MM.1S (cell line): ENCODE data around the gene ZNF415.

Source experiments
- DNase-seq: peaks from one replicate; pipeline ENCODE4 v3.0.0-alpha.2; 2015
- H2AFZ ChIP-seq: fragments of 300-600 bp; sonication (generic); 2 replicates; pipeline ENCODE4 v1.6.0; 2016; ENCODE audit warnings: antibody characterized with exemption, low read length
- H3F3A ChIP-seq: fragments of 300-600 bp; sonication (generic); 2 replicates; pipeline ENCODE4 v1.6.1; 2016; ENCODE audit warnings: mild to moderate bottlenecking, antibody characterized with exemption, low read length, moderate library complexity, mixed read lengths; ENCODE audit not compliant: insufficient read depth
- H3K27ac ChIP-seq: fragments of 300-600 bp; sonication (generic); 2 replicates; pipeline ENCODE4 v1.5.1; 2016; ENCODE audit warnings: mild to moderate bottlenecking, low read length
- H3K27me3 ChIP-seq: fragments of 300-600 bp; sonication (generic); replicated peaks from 2 replicates; pipeline ENCODE4 v1.6.0; 2016; ENCODE audit warnings: low read length; ENCODE audit not compliant: insufficient read depth
- H3K36me3 ChIP-seq: fragments of 300-600 bp; sonication (generic); replicated peaks from 2 replicates; pipeline ENCODE4 v1.6.1; 2016; ENCODE audit warnings: mild to moderate bottlenecking, low read length, mixed read lengths; ENCODE audit not compliant: insufficient read depth
- H3K4me1 ChIP-seq: fragments of 300-600 bp; sonication (generic); 2 replicates; pipeline ENCODE4 v1.6.1; 2016; ENCODE audit warnings: low read length, mixed read lengths
- H3K4me2 ChIP-seq: fragments of 300-600 bp; sonication (generic); 2 replicates; pipeline ENCODE4 v1.6.0; 2016; ENCODE audit warnings: low read depth, low read length
- H3K4me3 ChIP-seq: fragments of 300-600 bp; sonication (generic); 2 replicates; pipeline ENCODE4 v1.5.1; 2016; ENCODE audit warnings: low read length, mixed read lengths
- H3K79me2 ChIP-seq: fragments of 300-600 bp; sonication (generic); 2 replicates; pipeline ENCODE4 v1.6.1; 2016; ENCODE audit warnings: mixed run types, low read length, mixed read lengths
- H3K9ac ChIP-seq: fragments of 300-600 bp; sonication (generic); 2 replicates; pipeline ENCODE4 v1.6.1; 2016; ENCODE audit warnings: low read length, mixed read lengths
- H3K9me2 ChIP-seq: fragments of 300-600 bp; sonication (generic); replicated peaks from 2 replicates; pipeline ENCODE4 v1.6.1; 2016; ENCODE audit warnings: mild to moderate bottlenecking, low read length, mixed read lengths; ENCODE audit not compliant: insufficient read depth
- H3K9me3 ChIP-seq: fragments of 300-600 bp; sonication (generic); replicated peaks from 2 replicates; pipeline ENCODE4 v1.6.1; 2016; ENCODE audit warnings: mild to moderate bottlenecking, low read length, mixed read lengths; ENCODE audit not compliant: insufficient read depth
- H4K20me1 ChIP-seq: fragments of 300-600 bp; sonication (generic); 2 replicates; pipeline ENCODE4 v1.6.1; 2016; ENCODE audit warnings: mild to moderate bottlenecking, low read length, moderate library complexity, mixed read lengths; ENCODE audit not compliant: insufficient read depth
- EZH2 ChIP-seq: fragments of 300-600 bp; sonication (generic); optimal IDR thresholded peaks from 2 replicates; pipeline ENCODE3; 2017; ENCODE audit warnings: low read depth, mild to moderate bottlenecking, antibody characterized with exemption, low read length, mixed read lengths
- EZH2phosphoT487 ChIP-seq: fragments of 300-600 bp; sonication (generic); IDR thresholded peaks from 2 replicates; pipeline ENCODE4 v1.6.1; 2018; ENCODE audit warnings: antibody characterized with exemption, low read length
- TF ChIP-seq, protein P1 (sequence below): fragments of 300-600 bp; sonication (generic); IDR thresholded peaks from 2 replicates; pipeline ENCODE4 v1.5.1; 2016; ENCODE audit warnings: antibody characterized with exemption, low read length, mixed read lengths

Gene ZNF415

DNA sequence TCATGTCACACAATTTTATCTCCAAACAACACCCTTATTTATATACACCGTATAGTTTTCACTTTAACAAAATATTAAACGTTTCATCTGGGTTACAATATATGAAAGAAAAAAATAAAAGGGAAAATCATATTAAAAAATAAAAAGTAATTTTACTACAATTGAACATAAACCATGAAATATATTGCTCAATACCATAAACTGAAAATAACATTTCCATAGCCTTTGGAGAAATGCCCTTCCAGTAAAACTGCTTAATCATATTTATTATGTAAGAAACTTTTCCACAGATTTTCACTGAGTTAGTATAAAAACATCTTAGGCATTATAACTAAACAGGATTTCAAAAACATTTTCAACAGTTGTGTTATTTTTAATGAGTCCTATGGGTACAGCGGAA lies 27.6 kb upstream of the ZNF415 start:
- H3K4me2 ChIP-seq, result no peak overlapping the region
- H3K4me1 ChIP-seq, result no peaks in the 10 kb centered on the region
- no peak overlapping the region for H3K27ac ChIP-seq
- no peak overlapping the region for H2AFZ ChIP-seq
- no peak for DNase-seq
- H3K9ac ChIP-seq, result no peak overlapping the region
- no peaks in the 10 kb centered on the region for H3F3A ChIP-seq
- H4K20me1 ChIP-seq, result no peaks in the 10 kb centered on the region
- no peak overlapping the region for H3K4me3 ChIP-seq
- TF ChIP-seq, protein P1, sequence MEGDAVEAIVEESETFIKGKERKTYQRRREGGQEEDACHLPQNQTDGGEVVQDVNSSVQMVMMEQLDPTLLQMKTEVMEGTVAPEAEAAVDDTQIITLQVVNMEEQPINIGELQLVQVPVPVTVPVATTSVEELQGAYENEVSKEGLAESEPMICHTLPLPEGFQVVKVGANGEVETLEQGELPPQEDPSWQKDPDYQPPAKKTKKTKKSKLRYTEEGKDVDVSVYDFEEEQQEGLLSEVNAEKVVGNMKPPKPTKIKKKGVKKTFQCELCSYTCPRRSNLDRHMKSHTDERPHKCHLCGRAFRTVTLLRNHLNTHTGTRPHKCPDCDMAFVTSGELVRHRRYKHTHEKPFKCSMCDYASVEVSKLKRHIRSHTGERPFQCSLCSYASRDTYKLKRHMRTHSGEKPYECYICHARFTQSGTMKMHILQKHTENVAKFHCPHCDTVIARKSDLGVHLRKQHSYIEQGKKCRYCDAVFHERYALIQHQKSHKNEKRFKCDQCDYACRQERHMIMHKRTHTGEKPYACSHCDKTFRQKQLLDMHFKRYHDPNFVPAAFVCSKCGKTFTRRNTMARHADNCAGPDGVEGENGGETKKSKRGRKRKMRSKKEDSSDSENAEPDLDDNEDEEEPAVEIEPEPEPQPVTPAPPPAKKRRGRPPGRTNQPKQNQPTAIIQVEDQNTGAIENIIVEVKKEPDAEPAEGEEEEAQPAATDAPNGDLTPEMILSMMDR, result no peak
- no peaks in the 10 kb centered on the region for H3K9me3 ChIP-seq
- H3K9me2 ChIP-seq, result no peaks in the 10 kb centered on the region
- H3K79me2 ChIP-seq, result no peaks in the 10 kb centered on the region
- H3K36me3 ChIP-seq, result no peaks in the 10 kb centered on the region
- H3K27me3 ChIP-seq, result no peaks in the 10 kb centered on the region

DNA sequence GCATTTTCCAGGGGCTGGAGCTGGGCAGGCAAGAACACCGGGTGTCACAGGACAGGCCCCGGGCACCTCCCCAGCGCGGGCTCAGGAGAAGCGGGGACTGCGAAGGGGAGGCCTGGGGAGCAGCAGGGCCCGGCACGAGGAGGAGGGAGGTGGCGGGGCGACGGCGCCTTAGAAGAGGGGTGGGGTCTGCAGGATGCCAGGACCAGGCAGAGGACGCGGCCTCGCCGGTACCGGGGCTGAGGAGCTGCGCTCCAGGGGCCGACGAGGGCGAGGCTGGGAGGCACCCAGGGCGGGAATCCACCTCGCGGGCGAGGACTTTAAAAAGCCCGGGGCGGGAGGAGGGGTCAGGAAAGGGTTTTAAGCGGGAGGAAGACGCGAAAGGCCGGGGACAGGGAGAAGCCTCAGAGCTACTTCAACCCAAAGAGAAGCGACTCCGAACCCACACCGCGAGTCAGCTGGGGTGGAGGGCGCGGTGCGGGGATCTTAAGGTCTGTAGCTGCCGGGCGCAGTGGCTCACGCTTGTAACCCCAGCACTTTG lies 25.5 kb upstream of the ZNF415 start:
- H3K36me3 ChIP-seq, result no peaks in the 10 kb centered on the region
- no peak for TF ChIP-seq EZH2
- TF ChIP-seq, protein P1, result no peak
- no peak for TF ChIP-seq EZH2phosphoT487
- H3K79me2 ChIP-seq, result no peaks in the 10 kb centered on the region
- no peak overlapping the region for H3K4me2 ChIP-seq
- H3K9ac ChIP-seq, result no peak overlapping the region
- no peak overlapping the region for H3K27ac ChIP-seq
- no peaks in the 10 kb centered on the region for H3K9me2 ChIP-seq
- H3K4me1 ChIP-seq, result no peaks in the 10 kb centered on the region
- no peak overlapping the region for H3K4me3 ChIP-seq
- H2AFZ ChIP-seq, result no peak overlapping the region
- H3F3A ChIP-seq, result no peaks in the 10 kb centered on the region
- H3K9me3 ChIP-seq, result no peaks in the 10 kb centered on the region
- no peak for DNase-seq
- H4K20me1 ChIP-seq, result no peaks in the 10 kb centered on the region
- no peaks in the 10 kb centered on the region for H3K27me3 ChIP-seq

DNA sequence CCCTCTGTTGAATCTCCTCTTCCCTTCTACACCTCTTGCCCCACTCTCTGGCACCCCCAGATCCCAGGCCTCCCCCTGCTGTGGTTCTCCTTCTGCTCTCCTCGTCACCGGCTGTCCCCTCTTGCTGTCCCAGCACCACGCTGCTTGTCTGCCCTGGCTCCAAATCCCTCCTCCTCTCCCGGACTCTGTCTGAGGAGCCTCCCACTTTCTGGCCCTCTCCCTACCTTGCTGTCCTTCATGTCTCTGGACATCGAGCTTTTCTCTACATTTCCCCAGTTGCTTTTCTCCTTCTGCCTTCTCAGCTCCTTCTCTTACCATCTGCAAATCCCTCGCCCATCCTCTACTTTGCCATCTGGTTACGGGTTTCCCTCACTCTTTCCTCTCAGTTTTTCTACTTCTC lies 24.9 kb upstream of the ZNF415 start:
- Histone ChIP-seq H3K27ac (no peak overlapping the region), H3K9ac (no peak overlapping the region), H3F3A (no peaks in the 10 kb centered on the region), H3K4me1 (no peaks in the 10 kb centered on the region), H3K4me2 (no peak overlapping the region), H3K9me2 (no peaks in the 10 kb centered on the region), H3K4me3 (no peak overlapping the region), H4K20me1 (no peaks in the 10 kb centered on the region), H3K9me3 (no peaks in the 10 kb centered on the region), H3K27me3 (no peaks in the 10 kb centered on the region), H3K79me2 (no peaks in the 10 kb centered on the region), H2AFZ (no peak overlapping the region), H3K36me3 (no peaks in the 10 kb centered on the region)
- DNase-seq, result no peak
- TF ChIP-seq EZH2 (no peak), EZH2phosphoT487 (no peak)
- TF ChIP-seq, protein P1, result no peak

DNA sequence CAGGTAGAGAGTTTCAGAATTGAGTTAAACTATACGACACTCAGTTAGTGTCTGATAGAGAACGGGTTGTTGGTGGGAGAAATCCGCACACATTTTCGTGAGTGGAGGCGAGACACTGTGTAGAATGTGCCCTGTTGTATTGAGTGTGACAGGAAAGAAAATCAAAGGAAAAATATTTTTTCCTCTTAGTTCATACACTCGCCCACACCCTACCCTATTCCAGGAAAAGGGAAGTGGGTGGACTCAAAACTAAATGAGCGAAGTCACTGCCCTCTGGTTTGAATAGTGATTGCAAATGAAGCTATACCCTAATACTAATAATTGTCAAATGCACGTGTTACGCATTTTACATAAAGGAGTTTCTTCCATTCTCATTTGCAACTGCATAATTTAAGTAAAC lies 24.1 kb upstream of the ZNF415 start:
- DNase-seq, result no peak
- Histone ChIP-seq H3K4me1 (no peaks in the 10 kb centered on the region), H3K27ac (no peak overlapping the region), H3K4me2 (no peak overlapping the region), H3K27me3 (no peaks in the 10 kb centered on the region), H3K4me3 (no peak overlapping the region), H3K9ac (no peak overlapping the region), H3K79me2 (no peaks in the 10 kb centered on the region), H4K20me1 (no peaks in the 10 kb centered on the region), H3K9me3 (no peaks in the 10 kb centered on the region), H2AFZ (no peak overlapping the region), H3K9me2 (no peaks in the 10 kb centered on the region), H3K36me3 (no peaks in the 10 kb centered on the region), H3F3A (no peaks in the 10 kb centered on the region)
- TF ChIP-seq, protein P1, result no peak
- TF ChIP-seq EZH2phosphoT487, result no peak
- TF ChIP-seq EZH2, result no peak
